Measurements from ENCODE around the gene MYO5C.
A peak's percentile ranks its signal among the peaks of the same experiment; 100 is the strongest.

MYO5C gene

DNA sequence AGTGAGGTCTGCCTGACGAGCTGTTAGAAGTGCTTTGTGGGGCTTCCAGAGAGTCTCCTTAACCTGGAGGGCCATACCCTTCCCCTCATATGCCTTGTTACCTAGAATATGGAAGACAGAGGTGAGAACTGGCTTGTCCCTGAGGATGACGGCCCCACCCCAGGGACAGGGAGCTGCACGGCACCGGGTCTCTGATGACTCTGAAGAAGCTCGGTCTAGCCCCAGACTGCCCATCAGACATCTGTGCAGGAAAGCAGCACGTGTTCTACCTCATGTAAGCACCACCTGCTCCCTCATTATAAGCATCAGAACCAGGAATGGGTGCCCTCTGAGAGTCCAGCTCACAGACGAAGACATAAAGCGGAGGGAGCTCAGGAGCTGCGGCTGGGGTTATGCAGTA lies 18.0 kb downstream of the MYO5C start:
- DNase-seq (ENCODE audit: low spot score): no peak

DNA sequence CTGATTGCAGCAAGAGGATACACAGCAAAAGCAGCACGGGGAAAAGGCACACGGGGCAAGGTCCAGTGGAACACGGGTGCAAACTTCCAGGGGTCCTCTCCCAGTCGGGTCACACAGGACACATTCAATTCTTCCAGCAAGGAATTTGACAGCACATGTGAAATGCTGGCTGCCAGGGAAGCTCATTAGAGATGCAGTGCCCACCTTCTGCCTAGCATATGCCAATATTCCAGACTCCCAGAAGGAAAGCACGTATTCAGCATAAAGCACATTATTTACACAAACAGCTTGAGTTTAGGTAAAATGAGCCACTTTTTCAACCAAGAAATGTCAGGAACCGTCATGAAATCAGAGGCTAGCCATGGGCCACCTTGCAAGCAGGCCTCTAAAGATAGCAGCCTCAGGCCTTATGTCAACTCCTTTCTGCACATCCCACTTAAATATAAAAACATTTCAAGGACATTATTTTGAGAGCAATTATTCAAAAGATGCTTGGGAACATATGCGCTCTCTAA lies 19.3 kb downstream of the MYO5C start:
- DNase-seq (ENCODE audit: low spot score): no peak

DNA sequence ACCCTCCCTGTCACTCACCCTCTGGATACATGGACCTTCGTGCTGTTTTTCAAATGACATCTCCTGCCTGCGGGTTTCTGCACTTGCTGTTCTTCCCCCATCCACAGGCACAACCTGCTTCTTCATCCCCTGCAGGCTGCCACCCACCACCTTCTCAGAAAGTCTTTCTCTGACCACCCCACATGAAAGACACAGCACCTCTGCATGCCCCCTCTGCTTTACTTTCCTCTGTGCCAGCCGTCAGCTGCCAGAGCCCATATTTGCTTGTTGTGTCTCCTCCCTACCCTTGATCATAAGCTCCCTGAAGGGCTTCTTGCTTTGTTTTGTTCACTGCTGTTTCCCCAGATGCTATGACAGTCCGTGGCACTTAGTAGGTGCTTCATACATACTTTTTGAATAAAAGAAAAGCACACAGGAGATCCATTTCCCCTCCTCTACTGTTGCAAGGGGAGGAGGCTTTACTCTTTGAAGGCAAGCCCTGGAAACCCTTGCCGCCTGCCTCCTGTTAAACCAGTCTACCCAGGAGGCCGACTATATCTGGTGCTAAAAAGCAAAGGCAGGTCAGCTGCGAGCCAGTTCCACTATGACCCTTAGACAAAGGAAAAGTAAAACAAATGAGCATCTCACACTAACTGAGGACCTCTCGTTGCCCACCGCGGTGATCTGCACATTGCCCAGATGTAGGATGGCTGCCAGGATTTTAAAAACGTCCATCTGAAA lies 31.9 kb downstream of the MYO5C start:
- DNase-seq (ENCODE audit: low spot score): no peak

- DNase-seq (ENCODE audit: low spot score): no peak
These were observed 33.2 kb downstream of the MYO5C start for GRCh38 chr15:52262364-52262763.

DNA sequence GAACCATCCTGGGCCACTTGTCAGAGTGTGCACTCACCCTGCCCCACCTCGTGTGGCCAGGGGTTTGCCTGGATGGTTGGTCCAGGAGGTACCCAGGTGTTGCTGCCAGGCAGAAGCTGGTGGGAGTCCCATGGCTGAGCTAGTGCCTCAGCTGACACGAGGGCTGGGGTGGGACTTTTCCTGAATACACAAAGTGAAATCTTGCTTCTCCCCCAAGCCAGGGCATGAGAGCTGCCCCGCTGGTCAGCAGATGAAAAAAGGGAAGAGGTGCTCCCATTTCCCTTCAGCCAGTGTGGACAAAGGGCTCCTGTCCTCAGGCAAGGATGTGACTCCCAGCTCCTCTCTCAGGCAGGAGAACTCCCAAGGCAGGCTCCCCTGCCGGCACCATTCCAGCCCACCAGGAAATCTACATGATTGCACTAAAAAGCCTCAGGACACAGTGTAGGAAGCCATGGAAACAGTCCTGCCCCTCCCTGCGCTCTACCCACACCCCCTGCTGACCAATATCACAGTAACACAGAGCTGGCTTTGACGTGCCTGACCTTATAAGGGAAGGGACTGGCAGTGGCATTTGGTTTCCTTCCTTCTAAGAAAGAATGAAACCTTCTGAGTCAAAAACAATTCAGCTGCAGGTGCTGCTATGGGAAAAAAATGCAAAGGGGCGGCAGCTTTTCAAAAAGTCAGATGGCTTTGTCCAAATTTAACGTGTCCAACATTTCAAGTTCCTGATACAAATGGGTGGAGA lies 33.9 kb downstream of the MYO5C start:
- peak; percentile 83 for DNase-seq (ENCODE audit: low spot score)

DNA sequence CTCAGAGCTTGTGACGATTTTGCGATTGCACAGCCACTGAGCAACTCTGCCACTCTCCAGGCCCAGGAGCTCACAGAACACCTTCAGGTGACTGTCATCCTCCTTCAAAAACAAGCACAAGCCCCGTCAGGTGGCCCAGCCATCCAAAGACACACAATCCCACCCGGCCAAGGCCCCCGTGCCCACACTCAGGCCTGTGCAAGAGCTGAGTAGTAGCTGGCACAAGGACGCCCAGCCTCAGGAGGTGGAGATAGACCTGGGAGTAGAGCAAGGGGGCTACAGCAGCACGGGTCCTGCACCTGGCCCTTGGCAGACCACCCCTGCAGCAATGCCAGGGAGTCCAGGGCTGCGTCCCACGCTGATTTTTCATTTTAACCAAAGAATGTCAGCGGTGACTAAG lies 34.6 kb downstream of the MYO5C start:
- no peak for DNase-seq (ENCODE audit: low spot score)

DNA sequence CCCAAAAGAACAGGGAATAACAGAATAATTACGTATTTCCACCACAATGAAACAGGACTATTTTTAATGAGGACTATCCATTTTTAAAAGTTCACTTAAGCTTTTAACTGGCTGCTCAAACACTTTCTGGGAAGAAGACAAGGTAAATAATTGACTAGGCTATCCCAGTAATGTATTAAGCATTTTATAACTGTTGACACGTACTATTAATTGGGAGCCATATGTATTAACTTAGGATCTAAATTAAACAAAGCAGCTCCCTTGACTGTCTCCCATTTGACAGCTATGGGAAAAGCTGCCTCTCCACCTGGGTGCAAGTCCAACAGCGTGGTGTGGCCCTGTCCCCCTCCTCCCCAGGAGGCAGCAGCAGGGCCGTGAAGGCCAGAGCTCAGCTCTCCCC lies 36.1 kb downstream of the MYO5C start:
- DNase-seq (ENCODE audit: low spot score): no peak

GRCh38 chr15:52258461-52258860 lies 37.1 kb downstream of the MYO5C start:
- DNase-seq (ENCODE audit: low spot score): no peak

DNA sequence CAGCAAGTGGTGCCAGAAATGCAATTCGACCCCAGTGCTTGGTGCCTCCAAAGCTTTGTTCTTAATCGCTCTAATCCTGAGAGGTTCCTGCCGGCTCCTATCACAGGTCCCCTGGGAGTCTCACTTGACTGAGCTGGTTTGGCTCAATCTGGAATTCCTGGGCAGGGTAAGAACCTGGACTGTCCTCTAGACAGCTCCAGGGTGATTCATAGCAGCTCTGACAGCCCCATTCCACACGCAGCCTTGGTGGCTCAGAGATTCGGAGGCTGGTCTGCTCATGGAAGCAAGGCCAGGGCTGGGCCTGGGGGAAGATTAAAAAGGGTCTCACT lies 37.9 kb downstream of the MYO5C start:
- peak; percentile 68 for DNase-seq (ENCODE audit: low spot score)

DNA sequence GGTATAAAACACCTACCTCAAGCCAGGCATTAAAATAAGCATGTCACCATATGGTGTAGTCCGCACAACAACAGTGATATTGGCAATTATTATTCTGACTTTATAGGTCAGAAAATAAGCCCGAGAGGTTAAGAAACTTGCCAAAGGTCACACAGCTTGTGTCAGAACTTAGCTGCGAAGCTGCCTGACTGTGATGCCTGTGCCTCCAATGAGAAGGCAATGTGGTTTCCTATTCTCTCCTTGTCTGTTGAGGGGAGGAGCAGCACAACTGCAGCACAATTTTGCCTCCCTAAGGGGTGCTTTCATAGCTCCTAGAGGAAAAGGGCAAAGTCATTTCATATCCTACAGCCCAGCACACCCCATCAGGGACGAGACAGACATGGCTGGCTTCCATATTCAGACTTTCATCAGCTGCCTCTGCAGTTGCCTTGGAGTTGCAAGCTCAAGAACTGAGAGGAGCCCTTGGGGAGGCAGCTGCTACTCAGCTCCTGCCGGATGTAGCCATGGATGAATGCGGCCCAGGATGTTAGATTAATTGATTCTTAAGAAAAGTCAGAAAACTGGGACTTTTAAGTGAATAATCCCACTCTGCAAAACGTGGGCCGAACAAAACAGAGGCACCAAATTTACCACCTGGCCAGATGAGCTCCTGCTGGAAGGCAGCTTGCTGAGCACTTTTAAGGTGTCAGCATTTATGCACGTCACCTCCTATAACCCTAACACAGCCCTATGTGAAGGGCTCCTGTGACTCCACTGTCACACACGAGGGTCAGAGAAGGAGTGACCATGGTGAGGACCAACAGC lies 38.5 kb downstream of the MYO5C start:
- DNase-seq (ENCODE audit: low spot score): no peak

DNA sequence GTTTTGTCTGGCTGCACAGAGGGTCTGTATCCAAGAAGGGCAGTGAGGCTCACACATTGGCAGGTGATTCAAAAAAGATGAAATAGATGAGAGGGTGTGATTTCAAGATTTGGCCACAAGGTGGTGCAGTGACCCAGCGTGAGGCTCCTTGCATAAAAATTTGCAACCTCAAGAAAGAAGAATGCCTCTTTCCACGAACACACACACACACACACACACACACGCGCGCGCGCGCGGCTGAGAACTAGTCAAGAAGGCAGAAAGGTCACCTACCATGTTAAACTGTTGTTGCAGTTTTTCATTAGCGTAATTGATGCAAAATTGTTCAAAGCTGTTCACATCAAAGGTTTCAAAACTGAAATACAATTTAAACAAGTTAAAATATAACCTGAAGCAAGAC lies 39.2 kb downstream of the MYO5C start:
- DNase-seq (ENCODE audit: low spot score): peak; percentile 84

GRCh38 chr15:52255935-52256334 lies 39.7 kb downstream of the MYO5C start:
- DNase-seq (ENCODE audit: low spot score): no peak

- no peak for DNase-seq (ENCODE audit: low spot score)
These were observed 40.6 kb downstream of the MYO5C start for GRCh38 chr15:52255008-52255407.

GRCh38 chr15:52254391-52254790 lies 41.2 kb downstream of the MYO5C start:
- DNase-seq (ENCODE audit: low spot score): no peak

DNA sequence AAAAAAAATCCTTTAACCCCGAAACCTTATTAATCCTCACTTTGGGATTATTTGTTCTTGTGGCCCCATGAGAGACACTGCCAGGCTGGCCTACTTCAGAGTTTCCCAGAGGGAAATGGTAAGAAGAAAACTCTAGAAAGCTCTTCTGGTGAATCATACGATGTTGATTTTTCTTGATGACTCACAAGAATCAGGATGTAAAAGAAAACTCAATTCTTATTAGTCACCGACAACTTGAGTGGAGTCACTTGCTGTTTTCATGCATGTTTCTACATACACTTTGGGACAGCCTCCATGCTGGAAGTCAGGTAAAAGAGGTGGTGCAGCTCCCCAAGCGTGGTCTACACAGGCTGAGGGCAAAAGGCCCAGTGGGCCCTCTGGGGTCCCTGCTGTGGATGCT lies 42.8 kb downstream of the MYO5C start:
- no peak for DNase-seq (ENCODE audit: low spot score)

GRCh38 chr15:52251144-52251860 lies 44.3 kb downstream of the MYO5C start:
- no peak for DNase-seq (ENCODE audit: low spot score)

- DNase-seq (ENCODE audit: low spot score): no peak
These were observed 48.1 kb downstream of the MYO5C start for GRCh38 chr15:52247461-52247860.

- DNase-seq (ENCODE audit: low spot score): no peak
These were observed 48.7 kb downstream of the MYO5C start for GRCh38 chr15:52246686-52247431.

GRCh38 chr15:52243697-52244555 lies 51.7 kb downstream of the MYO5C start:
- DNase-seq (ENCODE audit: low spot score): no peak

GRCh38 chr15:52243286-52243685 lies 52.3 kb downstream of the MYO5C start:
- no peak for DNase-seq (ENCODE audit: low spot score)

All from ecto neural progenitor cell (in vitro differentiated cells).